ENCODE measurements around the gene MS4A6A. TPM values are rescaled to one million over a fixed set of nuclear protein-coding genes. Genes with fewer than 3 reads are reported as not detected.

Gene MS4A6A
- total RNA-seq (27.6 TPM), polyA plus RNA-seq (ENCODE audit: insufficient read depth in 1 of 8, insufficient read length in 8 of 8, low replicate concordance in 1 of 8) (10 to 100 TPM; 18.8 to 29.2 (median 23.1) TPM)
- long read RNA-seq, donor 1, result 0 reads
- long read RNA-seq, donor 2, result 0 reads
- long read RNA-seq, donor 3, partial matches to known transcripts, result 8 of 12 reads
- long read RNA-seq, donor 3, other reads (novel, unspliced or antisense), result 0 of 12 reads
- long read RNA-seq, donor 4, partial matches to known transcripts, result 0 of 3 reads
- long read RNA-seq, donor 4, other reads (novel, unspliced or antisense), result 0 of 3 reads
- long read RNA-seq, donor 5, partial matches to known transcripts, result 8 of 13 reads
- long read RNA-seq, donor 5, other reads (novel, unspliced or antisense), result 0 of 13 reads
- long read RNA-seq, donor 6, partial matches to known transcripts, result 6 of 9 reads
- long read RNA-seq, donor 6, other reads (novel, unspliced or antisense), result 0 of 9 reads
- long read RNA-seq, donor 7, partial matches to known transcripts, result 0 of 2 reads
- long read RNA-seq, donor 7, other reads (novel, unspliced or antisense), result 0 of 2 reads
- long read RNA-seq, donor 8, partial matches to known transcripts, result 0 of 2 reads
- long read RNA-seq, donor 8, other reads (novel, unspliced or antisense), result 0 of 2 reads
- long read RNA-seq, donor 9, partial matches to known transcripts, result 0 of 2 reads
- long read RNA-seq, donor 9, other reads (novel, unspliced or antisense), result 0 of 2 reads
- long read RNA-seq, donor 10, partial matches to known transcripts, result 8 of 10 reads
- long read RNA-seq, donor 10, other reads (novel, unspliced or antisense), result 0 of 10 reads
- long read RNA-seq, donor 11, result 0 reads

GRCh38 chr11:60182541-60183330 lies at the start of gene MS4A6A:
Gene MS4A6A (minus strand): TSS chr11:60183083. CDS start chr11:60181727, 1,356 bp downstream.
- no peaks in the 10 kb centered on the region for H3K36me3 ChIP-seq (ENCODE audit: control insufficient read depth, insufficient read depth, low read length)
- H3K4me1 ChIP-seq (ENCODE audit: control insufficient read depth, insufficient read depth, low read length), result no peaks in the 10 kb centered on the region
- WGBS (ENCODE audit: insufficient coverage), result 82% methylated on average over 3 of the region's 10 CpGs
- H3K9me3 ChIP-seq (replicated peaks; ENCODE audit: control insufficient read depth, low read depth, low read length), result no peaks in the 10 kb centered on the region
- H3K27me3 ChIP-seq (ENCODE audit: control insufficient read depth, insufficient read depth, low read length), result no peaks in the 10 kb centered on the region
- H3K27ac ChIP-seq (ENCODE audit: low read length), result peak within 1 kb of the TSS; percentile 49
- H3K4me3 ChIP-seq (ENCODE audit: low read length), result peak within 1 kb of the TSS; percentile 9
- peak; percentile 43 for DNase-seq

- Histone ChIP-seq H3K27me3 (ENCODE audit: control insufficient read depth, insufficient read depth, low read length) (no peaks in the 10 kb centered on the region), H3K4me3 (ENCODE audit: low read length) (no peak overlapping the region), H3K4me1 (ENCODE audit: control insufficient read depth, insufficient read depth, low read length) (no peaks in the 10 kb centered on the region), H3K27ac (ENCODE audit: low read length) (no peak overlapping the region), H3K9me3 (replicated peaks; ENCODE audit: control insufficient read depth, low read depth, low read length) (no peaks in the 10 kb centered on the region), H3K36me3 (ENCODE audit: control insufficient read depth, insufficient read depth, low read length) (no peaks in the 10 kb centered on the region)
- WGBS (ENCODE audit: insufficient coverage), result no CpG with 5 or more reads among the region's 1 CpG
- no peak for DNase-seq
Measured at GRCh38 chr11:60230681-60231080, 47.8 kb upstream of the MS4A6A start.

GRCh38 chr11:60222141-60222540 lies 39.3 kb upstream of the MS4A6A start:
- H3K36me3 ChIP-seq (ENCODE audit: control insufficient read depth, insufficient read depth, low read length), result no peaks in the 10 kb centered on the region
- no peaks in the 10 kb centered on the region for H3K9me3 ChIP-seq (replicated peaks; ENCODE audit: control insufficient read depth, low read depth, low read length)
- WGBS (ENCODE audit: insufficient coverage), result 80% methylated on average over 3 of the region's 4 CpGs
- H3K4me1 ChIP-seq (ENCODE audit: control insufficient read depth, insufficient read depth, low read length), result no peaks in the 10 kb centered on the region
- H3K4me3 ChIP-seq (ENCODE audit: low read length), result no peak overlapping the region
- no peak overlapping the region for H3K27ac ChIP-seq (ENCODE audit: low read length)
- DNase-seq, result no peak
- no peaks in the 10 kb centered on the region for H3K27me3 ChIP-seq (ENCODE audit: control insufficient read depth, insufficient read depth, low read length)

GRCh38 chr11:60221692-60222091 lies 38.8 kb upstream of the MS4A6A start:
- no CpG with 5 or more reads among the region's 3 CpGs for WGBS (ENCODE audit: insufficient coverage)

GRCh38 chr11:60221181-60221580 lies 38.3 kb upstream of the MS4A6A start:
- H3K27me3 ChIP-seq (ENCODE audit: control insufficient read depth, insufficient read depth, low read length), result no peaks in the 10 kb centered on the region
- no peak overlapping the region for H3K4me3 ChIP-seq (ENCODE audit: low read length)
- WGBS (ENCODE audit: insufficient coverage), result 86% methylated on average over 3 of the region's 3 CpGs
- no peaks in the 10 kb centered on the region for H3K4me1 ChIP-seq (ENCODE audit: control insufficient read depth, insufficient read depth, low read length)
- DNase-seq, result no peak
- no peaks in the 10 kb centered on the region for H3K9me3 ChIP-seq (replicated peaks; ENCODE audit: control insufficient read depth, low read depth, low read length)
- H3K27ac ChIP-seq (ENCODE audit: low read length), result no peak overlapping the region
- no peaks in the 10 kb centered on the region for H3K36me3 ChIP-seq (ENCODE audit: control insufficient read depth, insufficient read depth, low read length)

More at GRCh38 chr11:60221692-60222091, 38.8 kb upstream of the MS4A6A start:
- H3K9me3 ChIP-seq (replicated peaks; ENCODE audit: control insufficient read depth, low read depth, low read length), result no peaks in the 10 kb centered on the region
- no peaks in the 10 kb centered on the region for H3K36me3 ChIP-seq (ENCODE audit: control insufficient read depth, insufficient read depth, low read length)
- H3K4me3 ChIP-seq (ENCODE audit: low read length), result no peak overlapping the region
- no peak for DNase-seq
- H3K4me1 ChIP-seq (ENCODE audit: control insufficient read depth, insufficient read depth, low read length), result no peaks in the 10 kb centered on the region
- H3K27me3 ChIP-seq (ENCODE audit: control insufficient read depth, insufficient read depth, low read length), result no peaks in the 10 kb centered on the region
- H3K27ac ChIP-seq (ENCODE audit: low read length), result no peak overlapping the region

- Histone ChIP-seq H3K36me3 (ENCODE audit: control insufficient read depth, insufficient read depth, low read length) (no peaks in the 10 kb centered on the region), H3K9me3 (replicated peaks; ENCODE audit: control insufficient read depth, low read depth, low read length) (no peaks in the 10 kb centered on the region), H3K27ac (ENCODE audit: low read length) (no peak overlapping the region), H3K4me1 (ENCODE audit: control insufficient read depth, insufficient read depth, low read length) (no peaks in the 10 kb centered on the region), H3K27me3 (ENCODE audit: control insufficient read depth, insufficient read depth, low read length) (no peaks in the 10 kb centered on the region), H3K4me3 (ENCODE audit: low read length) (no peak overlapping the region)
- WGBS (ENCODE audit: insufficient coverage), result 80% methylated on average over 1 of the region's 1 CpG
- DNase-seq, result no peak
Measured at GRCh38 chr11:60214386-60214785, 31.5 kb upstream of the MS4A6A start.

- WGBS (ENCODE audit: insufficient coverage), result 86% methylated on average over 1 of the region's 4 CpGs
- DNase-seq, result no peak
Measured at GRCh38 chr11:60211206-60211605, 28.3 kb upstream of the MS4A6A start.

GRCh38 chr11:60209977-60210376 lies 27.1 kb upstream of the MS4A6A start:
- Histone ChIP-seq H3K4me3 (ENCODE audit: low read length) (no peak overlapping the region), H3K27me3 (ENCODE audit: control insufficient read depth, insufficient read depth, low read length) (no peaks in the 10 kb centered on the region), H3K36me3 (ENCODE audit: control insufficient read depth, insufficient read depth, low read length) (no peaks in the 10 kb centered on the region), H3K4me1 (ENCODE audit: control insufficient read depth, insufficient read depth, low read length) (no peaks in the 10 kb centered on the region), H3K9me3 (replicated peaks; ENCODE audit: control insufficient read depth, low read depth, low read length) (no peaks in the 10 kb centered on the region), H3K27ac (ENCODE audit: low read length) (no peak overlapping the region)
- WGBS (ENCODE audit: insufficient coverage), result no CpG with 5 or more reads among the region's 3 CpGs
- DNase-seq, result no peak

More at GRCh38 chr11:60211206-60211605, 28.3 kb upstream of the MS4A6A start:
- H3K27me3 ChIP-seq (ENCODE audit: control insufficient read depth, insufficient read depth, low read length), result no peaks in the 10 kb centered on the region
- H3K9me3 ChIP-seq (replicated peaks; ENCODE audit: control insufficient read depth, low read depth, low read length), result no peaks in the 10 kb centered on the region
- H3K4me3 ChIP-seq (ENCODE audit: low read length), result no peak overlapping the region
- H3K36me3 ChIP-seq (ENCODE audit: control insufficient read depth, insufficient read depth, low read length), result no peaks in the 10 kb centered on the region
- no peak overlapping the region for H3K27ac ChIP-seq (ENCODE audit: low read length)
- no peaks in the 10 kb centered on the region for H3K4me1 ChIP-seq (ENCODE audit: control insufficient read depth, insufficient read depth, low read length)

- Histone ChIP-seq H3K27me3 (ENCODE audit: control insufficient read depth, insufficient read depth, low read length) (no peaks in the 10 kb centered on the region), H3K4me1 (ENCODE audit: control insufficient read depth, insufficient read depth, low read length) (no peaks in the 10 kb centered on the region), H3K36me3 (ENCODE audit: control insufficient read depth, insufficient read depth, low read length) (no peaks in the 10 kb centered on the region), H3K4me3 (ENCODE audit: low read length) (no peak overlapping the region), H3K27ac (ENCODE audit: low read length) (no peak overlapping the region), H3K9me3 (replicated peaks; ENCODE audit: control insufficient read depth, low read depth, low read length) (no peaks in the 10 kb centered on the region)
- WGBS (ENCODE audit: insufficient coverage), result 40% methylated on average over 1 of the region's 1 CpG
- DNase-seq, result no peak
Measured at GRCh38 chr11:60208951-60209350, 26.1 kb upstream of the MS4A6A start.

Measured in muscle of leg (tissue), 16 donors.